Endodermal cell (in vitro differentiated cells): ENCODE measurements around the gene KIT. TPM values are rescaled to one million over a fixed set of nuclear protein-coding genes. Genes with fewer than 3 reads are reported as not detected.

Source experiments
- DNase-seq: peaks from one replicate; pipeline ENCODE4 v3.0.0-alpha.2; 2017
- H3K27ac ChIP-seq: 2 replicates; pipeline ENCODE4 v1.5.1; 2013; ENCODE audit warnings: mild to moderate bottlenecking, low read depth, low read length, moderate library complexity
- H3K27me3 ChIP-seq: 2 replicates; pipeline ENCODE4 v1.6.1; 2013; ENCODE audit warnings: mild to moderate bottlenecking, low read length, moderate library complexity; ENCODE audit not compliant: insufficient read depth, control insufficient read depth, poor library complexity, severe bottlenecking
- H3K36me3 ChIP-seq: 2 replicates; pipeline ENCODE4 v1.7.0; 2013; ENCODE audit warnings: mild to moderate bottlenecking, low read length, moderate library complexity; ENCODE audit not compliant: control insufficient read depth, insufficient read depth
- H3K4me1 ChIP-seq: one replicate; pipeline ENCODE4 v1.7.0; 2013; ENCODE audit warnings: low read length; ENCODE audit not compliant: control insufficient read depth, insufficient read depth
- H3K4me3 ChIP-seq: 2 replicates; pipeline ENCODE4 v1.5.1; 2013; ENCODE audit warnings: mild to moderate bottlenecking, low read length, moderate library complexity
- H3K9ac ChIP-seq: 2 replicates; pipeline ENCODE4 v1.6.1; 2013; ENCODE audit warnings: mild to moderate bottlenecking, low read length, moderate library complexity; ENCODE audit not compliant: poor library complexity, severe bottlenecking; ENCODE audit errors: extremely low read depth
- H3K9me3 ChIP-seq: 2 replicates; pipeline ENCODE4 v1.6.1; 2013; ENCODE audit warnings: mild to moderate bottlenecking, low read length, moderate library complexity; ENCODE audit not compliant: control insufficient read depth
- H3K27ac Mint-ChIP-seq: 2 replicates; pipeline ENCODE4 v1.8.0; 2020; ENCODE audit warnings: mixed read lengths
- H3K27me3 Mint-ChIP-seq: 2 replicates; pipeline ENCODE4 v1.8.0; 2021; ENCODE audit warnings: mild to moderate bottlenecking, mixed read lengths; ENCODE audit not compliant: insufficient read depth
- H3K36me3 Mint-ChIP-seq: 2 replicates; pipeline ENCODE4 v1.8.0; 2020; ENCODE audit warnings: low read depth, mixed read lengths
- H3K4me1 Mint-ChIP-seq: 2 replicates; pipeline ENCODE4 v1.8.0; 2020; ENCODE audit warnings: mixed read lengths
- H3K4me3 Mint-ChIP-seq: 2 replicates; pipeline ENCODE4 v1.8.0; 2020; ENCODE audit warnings: mild to moderate bottlenecking, moderate library complexity, mixed read lengths
- H3K9me3 Mint-ChIP-seq: 2 replicates; pipeline ENCODE4 v1.8.0; 2020; ENCODE audit warnings: mild to moderate bottlenecking, mixed read lengths
- WGBS, 2 experiments: methylation state at CpG; one replicate each; pipeline versions ENCODE4 v1.1.5 to v1.1.7; 2013; ENCODE audit warnings: missing lambda C conversion rate in 2 of 2, mixed read lengths in 1 of 2; ENCODE audit not compliant: insufficient coverage in 1 of 2, insufficient read length in 1 of 2; 5-methylcytosine and 5-hydroxymethylcytosine counted together
- total RNA-seq, 2 donors: library from RNA; stranded (reverse); fragmentation: NEBNext Ultra II Directional in 1 of 2; extraction: Animal tissue kit (Norgen Biotek cat#: 25700) in 1 of 2; gene quantifications; 2 replicates in 1 of 2; 3 replicates in 1 of 2; pipeline ENCODE4 v1.2.1, GENCODE V29; 2021
- TF ChIP-seq, protein P1 (sequence below): fragments of 200-600 bp; sonication (generic); conservative IDR thresholded peaks from 2 replicates; pipeline ENCODE4 v1.5.0; 2021; ENCODE audit warnings: antibody characterized with exemption, mild to moderate bottlenecking

KIT gene
- total RNA-seq, 2 donors from 2014 or later = 135 to 167 TPM

DNA sequence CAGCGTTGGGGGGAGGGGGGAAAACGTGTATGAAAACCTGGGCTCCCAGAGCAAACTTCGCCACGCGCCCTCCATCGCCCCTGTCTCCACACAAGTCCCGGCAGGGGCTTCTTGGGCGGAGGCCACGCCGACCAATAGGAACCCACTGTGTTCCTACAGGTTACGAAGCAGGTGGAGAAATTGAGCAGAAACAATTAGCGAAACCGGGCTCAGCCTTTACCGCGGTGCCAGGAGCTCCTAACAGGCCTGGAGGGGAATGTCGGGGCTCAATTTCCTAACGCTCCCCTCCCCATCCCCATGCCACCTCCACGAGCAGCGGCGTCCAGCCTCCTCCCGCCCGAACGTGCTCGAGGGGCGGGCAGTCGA, 589 bp upstream of the KIT start:
- no peaks in the 10 kb centered on the region for H3K9me3 Mint-ChIP-seq
- peaks cover 34% of the 10 kb centered on the region for H3K27me3 Mint-ChIP-seq
- DNase-seq = peak; percentile 82
- H3K9ac ChIP-seq = peak overlapping the region; percentile 64
- H3K36me3 Mint-ChIP-seq = peaks cover 9% of the 10 kb centered on the region
- peak overlapping the region; percentile 84 for H3K27ac Mint-ChIP-seq
- peaks cover 10% of the 10 kb centered on the region for H3K27me3 ChIP-seq
- WGBS, 2 experiments = 1 to 7% methylated on average over 15 to 26 of the region's 26 CpGs
- H3K4me1 Mint-ChIP-seq = peaks cover 43% of the 10 kb centered on the region
- TF ChIP-seq, protein P1, sequence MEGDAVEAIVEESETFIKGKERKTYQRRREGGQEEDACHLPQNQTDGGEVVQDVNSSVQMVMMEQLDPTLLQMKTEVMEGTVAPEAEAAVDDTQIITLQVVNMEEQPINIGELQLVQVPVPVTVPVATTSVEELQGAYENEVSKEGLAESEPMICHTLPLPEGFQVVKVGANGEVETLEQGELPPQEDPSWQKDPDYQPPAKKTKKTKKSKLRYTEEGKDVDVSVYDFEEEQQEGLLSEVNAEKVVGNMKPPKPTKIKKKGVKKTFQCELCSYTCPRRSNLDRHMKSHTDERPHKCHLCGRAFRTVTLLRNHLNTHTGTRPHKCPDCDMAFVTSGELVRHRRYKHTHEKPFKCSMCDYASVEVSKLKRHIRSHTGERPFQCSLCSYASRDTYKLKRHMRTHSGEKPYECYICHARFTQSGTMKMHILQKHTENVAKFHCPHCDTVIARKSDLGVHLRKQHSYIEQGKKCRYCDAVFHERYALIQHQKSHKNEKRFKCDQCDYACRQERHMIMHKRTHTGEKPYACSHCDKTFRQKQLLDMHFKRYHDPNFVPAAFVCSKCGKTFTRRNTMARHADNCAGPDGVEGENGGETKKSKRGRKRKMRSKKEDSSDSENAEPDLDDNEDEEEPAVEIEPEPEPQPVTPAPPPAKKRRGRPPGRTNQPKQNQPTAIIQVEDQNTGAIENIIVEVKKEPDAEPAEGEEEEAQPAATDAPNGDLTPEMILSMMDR = no peak
- no peaks in the 10 kb centered on the region for H3K9me3 ChIP-seq
- H3K4me3 ChIP-seq = peak overlapping the region; percentile 90
- H3K4me1 ChIP-seq = no peaks in the 10 kb centered on the region
- H3K36me3 ChIP-seq = peaks cover 2% of the 10 kb centered on the region
- peak overlapping the region; percentile 93 for H3K4me3 Mint-ChIP-seq
- H3K27ac ChIP-seq = no peak overlapping the region

DNA sequence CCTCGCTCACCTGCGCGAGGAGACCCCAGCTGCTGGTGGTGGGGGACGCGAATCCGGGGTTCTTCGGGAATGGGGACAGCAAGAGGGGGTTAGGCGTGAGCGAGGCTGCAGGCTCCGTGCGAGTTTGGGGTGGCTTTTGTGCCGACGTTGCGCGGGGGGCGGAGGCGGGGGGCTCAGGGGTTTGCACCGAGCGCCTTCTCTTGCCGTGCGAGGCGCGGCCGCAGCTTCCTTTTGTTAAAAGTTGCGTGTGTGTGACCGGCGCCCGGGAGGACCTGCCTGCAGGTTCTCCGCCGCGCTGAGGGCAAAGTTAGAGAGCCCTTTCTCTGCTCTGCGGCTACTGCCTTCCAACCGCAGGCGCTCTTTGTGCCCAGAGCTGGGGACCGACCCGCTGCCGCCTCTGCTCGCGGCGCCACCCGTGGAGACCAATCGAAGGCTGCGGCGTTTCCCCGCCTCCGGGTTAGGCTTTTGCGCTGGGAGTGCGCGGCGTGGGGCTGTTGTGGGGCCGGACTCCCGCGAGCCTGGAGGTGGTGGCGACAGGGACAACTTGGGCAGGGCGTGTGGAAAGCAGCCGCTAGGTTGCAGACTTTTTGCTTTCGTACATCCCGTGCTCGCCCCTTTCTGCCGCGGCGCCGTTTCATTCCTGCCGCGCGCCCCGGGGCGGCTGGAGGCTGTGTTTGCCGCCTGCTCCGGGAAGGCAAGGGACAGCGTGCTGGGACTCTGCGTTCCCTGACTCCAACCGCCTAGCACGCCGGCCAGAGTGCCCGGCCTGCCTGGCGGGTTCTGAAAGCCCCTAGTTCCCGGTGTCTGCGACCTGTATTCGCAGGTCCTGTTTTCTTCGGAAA, 716 bp downstream of the KIT start:
- TF ChIP-seq, protein P1 = peak; percentile 54
- Histone ChIP-seq H3K4me3 (peak overlapping the region; percentile 90), H3K9ac (peak overlapping the region; percentile 93), H3K4me1 (peaks cover 5% of the 10 kb centered on the region), H3K9me3 (no peaks in the 10 kb centered on the region), H3K36me3 (peaks cover 3% of the 10 kb centered on the region), H3K27ac (peak overlapping the region; percentile 45), H3K27me3 (peaks cover 10% of the 10 kb centered on the region)
- Mint-ChIP-seq H3K36me3 (peaks cover 11% of the 10 kb centered on the region), H3K9me3 (no peaks in the 10 kb centered on the region), H3K27me3 (peaks cover 34% of the 10 kb centered on the region), H3K27ac (peak overlapping the region; percentile 91), H3K4me3 (peak overlapping the region; percentile 93), H3K4me1 (peaks cover 50% of the 10 kb centered on the region)
- 0% methylated on average over 67 to 81 of the region's 81 CpGs for WGBS, 2 experiments
- peak; percentile 86 for DNase-seq

DNA sequence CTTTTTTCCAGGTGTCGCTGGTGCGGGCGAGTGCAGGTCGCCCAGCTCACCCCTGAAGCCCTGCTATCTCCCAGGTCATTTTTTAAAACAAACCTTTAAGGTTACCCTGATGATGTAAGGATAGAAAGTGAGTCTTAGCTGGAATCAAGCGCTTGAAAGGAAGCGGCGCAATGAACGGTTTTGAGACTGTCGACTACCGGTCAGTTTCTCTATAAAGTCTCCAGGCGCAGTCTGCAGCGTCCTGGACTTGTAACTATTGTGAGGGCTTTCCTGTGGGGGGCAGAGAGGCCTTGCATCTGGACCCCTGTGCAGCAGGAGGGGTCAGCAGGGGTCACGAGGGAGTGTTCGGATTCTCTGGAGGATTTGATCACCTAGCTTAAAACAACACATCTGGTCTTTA, 1.6 kb downstream of the KIT start:
- Histone ChIP-seq H3K36me3 (peaks cover 3% of the 10 kb centered on the region), H3K4me1 (peaks cover 7% of the 10 kb centered on the region), H3K27ac (no peak overlapping the region), H3K27me3 (peaks cover 10% of the 10 kb centered on the region), H3K9me3 (no peaks in the 10 kb centered on the region), H3K9ac (peak overlapping the region; percentile 93), H3K4me3 (peak overlapping the region; percentile 90)
- TF ChIP-seq, protein P1 = no peak
- H3K4me3 Mint-ChIP-seq = peak overlapping the region; percentile 93
- H3K27ac Mint-ChIP-seq = peak overlapping the region; percentile 91
- H3K27me3 Mint-ChIP-seq = peaks cover 34% of the 10 kb centered on the region
- peaks cover 11% of the 10 kb centered on the region for H3K36me3 Mint-ChIP-seq
- DNase-seq = peak; percentile 60
- H3K9me3 Mint-ChIP-seq = no peaks in the 10 kb centered on the region
- peaks cover 52% of the 10 kb centered on the region for H3K4me1 Mint-ChIP-seq
- 0 to 1% methylated on average over 6 to 14 of the region's 14 CpGs for WGBS, 2 experiments
